H1 (cell line): ENCODE results near the gene DSCAM. TPM values are rescaled to one million over a fixed set of nuclear protein-coding genes. Genes with fewer than 3 reads are reported as not detected.

Source experiments
- CTCF ChIA-PET: fragments of 300-600 bp; sonication (Branson Sonifier 250); formaldehyde crosslinking; loops from one replicate; lab custom pipeline; 2021; ENCODE audit not compliant: partially characterized antibody; lab: Charles Lee
- POLR2A ChIA-PET: fragments of 300-600 bp; sonication (Branson Sonifier 250); formaldehyde crosslinking; loops from one replicate; lab custom pipeline; 2021; ENCODE audit warnings: inconsistent platforms; ENCODE audit not compliant: partially characterized antibody; lab: Charles Lee
- DNase-seq, 2 experiments: peaks; one replicate each; pipeline versions ENCODE4 v3.0.0 to v3.0.0-alpha.2; 2010 to 2022; ENCODE audit warnings: low spot score in 2 of 2, low read depth in 1 of 2, mixed read lengths in 1 of 2
- FAIRE-seq: peaks from 2 replicates; lab custom pipeline; 2011; peaks lifted over from hg19 to GRCh38; lab: Jason Lieb, UNC
- H2AFZ ChIP-seq: 2 replicates; pipeline ENCODE4 v1.8.1; 2012; ENCODE audit warnings: low read length, inconsistent platforms
- H2AK5ac ChIP-seq: 2 replicates; pipeline ENCODE4 v1.6.1; 2013; ENCODE audit warnings: low read depth, low read length
- H2BK120ac ChIP-seq: replicated peaks from 2 replicates; pipeline ENCODE3; 2013; ENCODE audit warnings: low read depth, low read length, inconsistent platforms
- H2BK12ac ChIP-seq: 2 replicates; pipeline ENCODE4 v1.6.1; 2013; ENCODE audit warnings: low read depth, low read length
- H2BK15ac ChIP-seq: 2 replicates; pipeline ENCODE4 v1.6.1; 2013; ENCODE audit warnings: low read length
- H2BK20ac ChIP-seq: 2 replicates; pipeline ENCODE4 v1.6.1; 2013; ENCODE audit warnings: low read length
- H2BK5ac ChIP-seq: 2 replicates; pipeline ENCODE4 v1.6.1; 2013; ENCODE audit warnings: low read depth, low read length
- H3K14ac ChIP-seq: 2 replicates; pipeline ENCODE4 v1.6.1; 2013; ENCODE audit warnings: inconsistent platforms; ENCODE audit not compliant: insufficient read length
- H3K18ac ChIP-seq: 2 replicates; pipeline ENCODE4 v1.6.1; 2013; ENCODE audit warnings: low read length; ENCODE audit errors: extremely low read depth
- H3K23ac ChIP-seq: 2 replicates; pipeline ENCODE4 v1.6.1; 2013; ENCODE audit warnings: inconsistent platforms; ENCODE audit not compliant: insufficient read length
- H3K23me2 ChIP-seq: 2 replicates; pipeline ENCODE4 v1.6.1; 2013; ENCODE audit warnings: low read depth, low read length
- H3K27ac ChIP-seq: 2 replicates; pipeline ENCODE4 v1.6.1; 2011; ENCODE audit warnings: low read depth, low read length, inconsistent platforms
- H3K27me3 ChIP-seq, 4 experiments: replicated peaks in 1 of 4; 1 replicate in 1 of 4; 2 replicates in 3 of 4; pipeline versions ENCODE4 v1.6.1 to v1.8.1; 2011 to 2013; ENCODE audit warnings: low read length in 3 of 4, mild to moderate bottlenecking in 3 of 4, inconsistent platforms in 2 of 4, mixed read lengths in 2 of 4, moderate library complexity in 1 of 4; ENCODE audit not compliant: control insufficient read depth in 3 of 4, insufficient read depth in 3 of 4; ENCODE audit errors: extremely low read depth in 1 of 4
- H3K36me3 ChIP-seq, 4 experiments: 2 replicates each; pipeline versions ENCODE4 v1.6.1 to v1.8.1; 2011 to 2013; ENCODE audit warnings: mild to moderate bottlenecking in 4 of 4, low read length in 3 of 4, moderate library complexity in 2 of 4, control low read depth in 1 of 4, inconsistent platforms in 1 of 4; ENCODE audit not compliant: insufficient read depth in 4 of 4, control insufficient read depth in 2 of 4
- H3K4ac ChIP-seq: replicated peaks from 2 replicates; pipeline ENCODE3; 2013; ENCODE audit warnings: low read length, low read depth, mixed read lengths, inconsistent platforms; ENCODE audit not compliant: insufficient read length
- H3K4me1 ChIP-seq, 4 experiments: replicated peaks in 1 of 4; 1 replicate in 1 of 4; 2 replicates in 3 of 4; pipeline versions ENCODE4 v1.6.1 to v1.8.1; 2011 to 2013; ENCODE audit warnings: low read length in 3 of 4, inconsistent platforms in 2 of 4, mixed read lengths in 1 of 4; ENCODE audit not compliant: insufficient read depth in 4 of 4, control insufficient read depth in 3 of 4
- H3K4me2 ChIP-seq, 2 experiments: 2 replicates each; pipeline versions ENCODE4 v1.6.1 to v1.8.1; 2011 to 2013; ENCODE audit warnings: low read depth in 2 of 2, low read length in 2 of 2, control low read depth in 1 of 2, inconsistent platforms in 1 of 2, mild to moderate bottlenecking in 1 of 2; ENCODE audit not compliant: insufficient read depth in 1 of 2
- H3K4me3 ChIP-seq, 4 experiments: fragments of 200-600, 300-600 bp in 1 of 4; sonication (generic), shearing (Covaris generic), sonication (Bioruptor Twin) in 1 of 4; 2 replicates each; pipeline versions ENCODE4 v1.5.1 to v1.8.1; 2011 to 2016; ENCODE audit warnings: low read length in 4 of 4, low read depth in 3 of 4, control low read depth in 2 of 4, inconsistent platforms in 2 of 4, mild to moderate bottlenecking in 2 of 4, mixed read lengths in 1 of 4, moderate library complexity in 1 of 4; ENCODE audit not compliant: insufficient read depth in 2 of 4; ENCODE audit errors: extremely low read depth in 1 of 4
- H3K56ac ChIP-seq: replicated peaks from 2 replicates; pipeline ENCODE3; 2013; ENCODE audit warnings: low read depth, mild to moderate bottlenecking, mixed read lengths, low read length, inconsistent platforms; ENCODE audit not compliant: insufficient read length
- H3K79me1 ChIP-seq: 2 replicates; pipeline ENCODE4 v1.6.1; 2013; ENCODE audit warnings: low read depth, low read length, control low read depth
- H3K79me2 ChIP-seq, 2 experiments: 2 replicates each; pipeline versions ENCODE4 v1.6.1 to v1.8.1; 2012 to 2013; ENCODE audit warnings: low read length in 2 of 2, mild to moderate bottlenecking in 2 of 2, inconsistent platforms in 1 of 2; ENCODE audit not compliant: insufficient read depth in 2 of 2, control insufficient read depth in 1 of 2
- H3K9ac ChIP-seq, 4 experiments: replicated peaks in 1 of 4; 1 replicate in 1 of 4; 2 replicates in 3 of 4; pipeline versions ENCODE4 v1.6.1 to v1.8.1; 2011 to 2013; ENCODE audit warnings: low read depth in 3 of 4, low read length in 3 of 4, control low read depth in 2 of 4, mild to moderate bottlenecking in 2 of 4, moderate library complexity in 2 of 4, inconsistent platforms in 1 of 4; ENCODE audit errors: extremely low read depth in 1 of 4
- H3K9me3 ChIP-seq, 2 experiments: 2 replicates each; pipeline versions ENCODE4 v1.6.1 to v1.8.1; 2012 to 2013; ENCODE audit warnings: mild to moderate bottlenecking in 2 of 2, moderate library complexity in 2 of 2, control low read depth in 1 of 2, inconsistent platforms in 1 of 2, low read depth in 1 of 2, low read length in 1 of 2, mixed read lengths in 1 of 2; ENCODE audit not compliant: insufficient read depth in 2 of 2
- H4K20me1 ChIP-seq, 2 experiments: replicated peaks in 1 of 2; 2 replicates each; pipeline versions ENCODE3 to v1.8.1; 2011 to 2013; ENCODE audit warnings: inconsistent platforms in 2 of 2, low read length in 2 of 2, mild to moderate bottlenecking in 1 of 2; ENCODE audit not compliant: insufficient read depth in 2 of 2, control insufficient read depth in 1 of 2
- H4K5ac ChIP-seq: 2 replicates; pipeline ENCODE4 v1.6.1; 2013; ENCODE audit warnings: low read length, low read depth, mixed read lengths, inconsistent platforms; ENCODE audit not compliant: insufficient read length
- H4K8ac ChIP-seq: 2 replicates; pipeline ENCODE4 v1.8.0; 2013; ENCODE audit warnings: mild to moderate bottlenecking, moderate library complexity, low read length, inconsistent platforms; ENCODE audit not compliant: insufficient read depth; ENCODE audit errors: extremely low read depth
- H4K91ac ChIP-seq: replicated peaks from 2 replicates; pipeline ENCODE3; 2013; ENCODE audit warnings: low read length, mixed read lengths, inconsistent platforms; ENCODE audit not compliant: insufficient read length
- ASH2L ChIP-seq: fragments of 200-600, 300-600 bp; sonication (generic); IDR thresholded peaks from one replicate; pipeline ENCODE4 v1.7.1; 2017; ENCODE audit warnings: low read length
- RAD21 ChIP-seq, 2 experiments: IDR thresholded peaks in 1 of 2; conservative IDR thresholded peaks in 1 of 2; 2 replicates each; pipeline ENCODE4 v1.6.1; 2011; ENCODE audit warnings: low read depth in 2 of 2, low read length in 2 of 2, improper control_type of control experiment in 1 of 2, inconsistent platforms in 1 of 2, mild to moderate bottlenecking in 1 of 2, moderate library complexity in 1 of 2
- SRF ChIP-seq: IDR thresholded peaks from 2 replicates; pipeline ENCODE4 v1.6.1; 2011; ENCODE audit warnings: mild to moderate bottlenecking, low read depth, low read length, moderate library complexity
- WGBS, 2 experiments: shearing (Covaris generic) in 1 of 2; methylation state at CpG; one replicate each; pipeline versions ENCODE4 v1.1.6 to v1.1.7; 2013 to 2015; ENCODE audit warnings: low lambda C conversion rate in 2 of 2, mixed read lengths in 2 of 2, inconsistent platforms in 1 of 2, low coverage in 1 of 2, missing lambda C conversion rate in 1 of 2; ENCODE audit not compliant: insufficient replicate concordance in 2 of 2, insufficient coverage in 1 of 2, insufficient read length in 1 of 2; ENCODE audit errors: extremely low coverage in 1 of 2, missing lambda C conversion rate in 1 of 2; 5-methylcytosine and 5-hydroxymethylcytosine counted together
- polyA plus RNA-seq, 7 experiments: library from polyadenylated mRNA; depleted of rRNA in 3 of 7; stranded (reverse) in 5 of 7; unstranded in 2 of 7; fragments of >200 nt in 5 of 7; fragments of 200-250 nt in 2 of 7; gene quantifications; 1 replicate in 5 of 7; 2 replicates in 1 of 7; 4 replicates in 1 of 7; pipeline versions ENCODE4 v1.2.1 to v1.2.3, GENCODE V29; 2011 to 2013; ENCODE audit warnings: missing spikeins in 2 of 7, mixed read lengths in 2 of 7
- total RNA-seq: library from RNA; stranded (reverse); fragmentation: NEBNext Ultra II Directional; extraction: Animal tissue kit (Norgen Biotek cat#: 25700); gene quantifications from 2 replicates; pipeline ENCODE4 v1.2.1, GENCODE V29; 2021
- TF ChIP-seq, protein P1 (sequence below): IDR thresholded peaks from 2 replicates; pipeline ENCODE4 v1.6.1; 2011; ENCODE audit warnings: low read depth, mild to moderate bottlenecking, low read length; ENCODE audit not compliant: insufficient read depth
- TF ChIP-seq, protein P2 (sequence below), 3 experiments: IDR thresholded peaks; 1 replicate in 2 of 3; 2 replicates in 1 of 3; pipeline versions ENCODE4 v1.5.1 to v1.6.1; 2011; ENCODE audit warnings: low read length in 3 of 3, mild to moderate bottlenecking in 3 of 3, inconsistent platforms in 2 of 3, low read depth in 1 of 3, moderate library complexity in 1 of 3; ENCODE audit not compliant: insufficient read depth in 1 of 3; ENCODE audit errors: control extremely low read depth in 1 of 3

Gene DSCAM
- total and polyA plus RNA-seq, 2 of the 8 experiments (the other 6 are each of a cell fraction or from before 2014, with no cell fraction given): 0.02 to 0.15 TPM

DNA sequence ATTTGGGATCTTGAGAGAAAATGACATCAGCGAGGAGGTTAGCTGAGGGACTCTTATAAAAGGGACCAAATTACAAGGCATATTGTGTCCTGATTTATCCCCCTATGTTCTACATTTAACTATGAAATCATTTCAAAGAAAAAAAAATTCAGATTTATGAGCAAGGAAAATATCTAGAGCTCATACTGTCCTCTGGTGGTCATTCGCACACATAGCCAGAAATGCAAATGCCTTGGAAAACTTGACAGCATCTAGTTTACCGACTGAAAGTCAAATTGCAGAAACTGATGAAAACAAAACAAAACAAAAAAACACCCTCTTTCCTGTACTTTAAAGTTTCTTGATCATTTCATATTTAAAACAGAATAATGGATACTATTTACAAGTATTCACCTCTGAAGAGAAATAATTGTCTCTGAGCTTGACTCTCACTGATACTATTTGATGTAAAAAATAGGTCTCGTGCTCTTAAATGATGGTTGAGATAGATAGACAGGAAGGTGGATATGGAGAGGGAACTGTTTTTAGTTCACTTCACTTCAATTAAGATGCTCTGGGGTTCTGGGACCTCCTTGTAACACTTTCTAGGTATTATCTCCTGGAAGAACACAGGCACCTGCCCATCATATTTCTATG, 725.9 kb downstream of the DSCAM start:
- Histone ChIP-seq H4K91ac (no peak overlapping the region), H3K79me2 (no peaks in the 10 kb centered on the region), H3K14ac (no peak overlapping the region), H3K23ac (no peak overlapping the region), H2BK120ac (no peak overlapping the region), H3K4ac (no peak overlapping the region), H3K79me1 (no peaks in the 10 kb centered on the region), H4K5ac (no peak overlapping the region), H3K27ac (no peak overlapping the region), H4K8ac (no peak overlapping the region), H2AFZ (no peak overlapping the region), H3K36me3 (no peaks in the 10 kb centered on the region), H3K9ac (no peak overlapping the region), H3K4me3 (no peak overlapping the region), H3K4me1 (no peaks in the 10 kb centered on the region), H4K20me1 (no peaks in the 10 kb centered on the region), H2BK20ac (no peak overlapping the region), H3K27me3 (no peaks in the 10 kb centered on the region), H2BK12ac (no peak overlapping the region), H3K18ac (no peak overlapping the region), H3K23me2 (no peaks in the 10 kb centered on the region; the same call in 1 of the 2 replicates), H3K56ac (no peak overlapping the region), H3K4me2 (no peak overlapping the region), H2AK5ac (no peak overlapping the region), H3K9me3 (no peaks in the 10 kb centered on the region), H2BK5ac (no peak overlapping the region), H2BK15ac (no peak overlapping the region)
- FAIRE-seq: peak; percentile 42
- TF ChIP-seq RAD21 (IDR thresholded peaks at IDR 0.05 in 1 of 2, conservative IDR thresholded peaks at IDR 0.05 in 1 of 2; ENCODE audit: low read depth in 2 of 2, low read length in 2 of 2) (peak; percentile 91 to 93), ASH2L (no peak), SRF (no peak)
- TF ChIP-seq, protein P1, sequence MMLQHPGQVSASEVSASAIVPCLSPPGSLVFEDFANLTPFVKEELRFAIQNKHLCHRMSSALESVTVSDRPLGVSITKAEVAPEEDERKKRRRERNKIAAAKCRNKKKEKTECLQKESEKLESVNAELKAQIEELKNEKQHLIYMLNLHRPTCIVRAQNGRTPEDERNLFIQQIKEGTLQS: no peak
- TF ChIP-seq, protein P2, sequence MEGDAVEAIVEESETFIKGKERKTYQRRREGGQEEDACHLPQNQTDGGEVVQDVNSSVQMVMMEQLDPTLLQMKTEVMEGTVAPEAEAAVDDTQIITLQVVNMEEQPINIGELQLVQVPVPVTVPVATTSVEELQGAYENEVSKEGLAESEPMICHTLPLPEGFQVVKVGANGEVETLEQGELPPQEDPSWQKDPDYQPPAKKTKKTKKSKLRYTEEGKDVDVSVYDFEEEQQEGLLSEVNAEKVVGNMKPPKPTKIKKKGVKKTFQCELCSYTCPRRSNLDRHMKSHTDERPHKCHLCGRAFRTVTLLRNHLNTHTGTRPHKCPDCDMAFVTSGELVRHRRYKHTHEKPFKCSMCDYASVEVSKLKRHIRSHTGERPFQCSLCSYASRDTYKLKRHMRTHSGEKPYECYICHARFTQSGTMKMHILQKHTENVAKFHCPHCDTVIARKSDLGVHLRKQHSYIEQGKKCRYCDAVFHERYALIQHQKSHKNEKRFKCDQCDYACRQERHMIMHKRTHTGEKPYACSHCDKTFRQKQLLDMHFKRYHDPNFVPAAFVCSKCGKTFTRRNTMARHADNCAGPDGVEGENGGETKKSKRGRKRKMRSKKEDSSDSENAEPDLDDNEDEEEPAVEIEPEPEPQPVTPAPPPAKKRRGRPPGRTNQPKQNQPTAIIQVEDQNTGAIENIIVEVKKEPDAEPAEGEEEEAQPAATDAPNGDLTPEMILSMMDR (IDR thresholded peaks at IDR 0.05; ENCODE audit: control extremely low read depth in 1 of 3, insufficient read depth in 1 of 3, low read depth in 1 of 3, low read length in 3 of 3): peak in 2 of 3 experiments; percentile 83 to 84; a peak in 3 of 4 replicates
- ChIA-PET CTCF (interaction anchor here (0.7 to 9.0 kb wide), 46 partner anchors 11 to 1437 kb away, joined by 3 to 116 read pairs (median 4); partner anchors contain the start of gene PCP4), POLR2A (interaction anchor here (0.6 kb wide), 1 partner anchor 197 kb away, joined by 4 read pairs; no protein-coding TSS in a partner anchor)
- DNase-seq: no peak
- 39% methylated on average over 4 of the region's 4 CpGs; no CpG with 5 or more reads in 1 of the 2 experiments for WGBS, 2 experiments
